H1 (cell line): ENCODE measurements around the gene PTPRT. TPM values are rescaled to one million over a fixed set of nuclear protein-coding genes. Genes with fewer than 3 reads are reported as not detected.

Experiments
- CTCF ChIA-PET: fragments of 300-600 bp; sonication (Branson Sonifier 250); formaldehyde crosslinking; loops from one replicate; lab custom pipeline; 2021; ENCODE audit not compliant: partially characterized antibody; lab: Charles Lee
- POLR2A ChIA-PET: fragments of 300-600 bp; sonication (Branson Sonifier 250); formaldehyde crosslinking; loops from one replicate; lab custom pipeline; 2021; ENCODE audit warnings: inconsistent platforms; ENCODE audit not compliant: partially characterized antibody; lab: Charles Lee
- DNase-seq, 2 experiments: peaks; one replicate each; pipeline versions ENCODE4 v3.0.0 to v3.0.0-alpha.2; 2010 to 2022; ENCODE audit warnings: low spot score in 2 of 2, low read depth in 1 of 2, mixed read lengths in 1 of 2
- FAIRE-seq: peaks from 2 replicates; lab custom pipeline; 2011; peaks lifted over from hg19 to GRCh38; lab: Jason Lieb, UNC
- H2AFZ ChIP-seq: 2 replicates; pipeline ENCODE4 v1.8.1; 2012; ENCODE audit warnings: low read length, inconsistent platforms
- H2AK5ac ChIP-seq: 2 replicates; pipeline ENCODE4 v1.6.1; 2013; ENCODE audit warnings: low read depth, low read length
- H2BK120ac ChIP-seq: replicated peaks from 2 replicates; pipeline ENCODE3; 2013; ENCODE audit warnings: low read depth, low read length, inconsistent platforms
- H2BK12ac ChIP-seq: 2 replicates; pipeline ENCODE4 v1.6.1; 2013; ENCODE audit warnings: low read depth, low read length
- H2BK15ac ChIP-seq: 2 replicates; pipeline ENCODE4 v1.6.1; 2013; ENCODE audit warnings: low read length
- H2BK20ac ChIP-seq: 2 replicates; pipeline ENCODE4 v1.6.1; 2013; ENCODE audit warnings: low read length
- H2BK5ac ChIP-seq: 2 replicates; pipeline ENCODE4 v1.6.1; 2013; ENCODE audit warnings: low read depth, low read length
- H3K14ac ChIP-seq: 2 replicates; pipeline ENCODE4 v1.6.1; 2013; ENCODE audit warnings: inconsistent platforms; ENCODE audit not compliant: insufficient read length
- H3K18ac ChIP-seq: 2 replicates; pipeline ENCODE4 v1.6.1; 2013; ENCODE audit warnings: low read length; ENCODE audit errors: extremely low read depth
- H3K23ac ChIP-seq: 2 replicates; pipeline ENCODE4 v1.6.1; 2013; ENCODE audit warnings: inconsistent platforms; ENCODE audit not compliant: insufficient read length
- H3K23me2 ChIP-seq: 2 replicates; pipeline ENCODE4 v1.6.1; 2013; ENCODE audit warnings: low read depth, low read length
- H3K27ac ChIP-seq: 2 replicates; pipeline ENCODE4 v1.6.1; 2011; ENCODE audit warnings: low read depth, low read length, inconsistent platforms
- H3K27me3 ChIP-seq, 4 experiments: replicated peaks in 1 of 4; 1 replicate in 1 of 4; 2 replicates in 3 of 4; pipeline versions ENCODE4 v1.6.1 to v1.8.1; 2011 to 2013; ENCODE audit warnings: low read length in 3 of 4, mild to moderate bottlenecking in 3 of 4, inconsistent platforms in 2 of 4, mixed read lengths in 2 of 4, moderate library complexity in 1 of 4; ENCODE audit not compliant: control insufficient read depth in 3 of 4, insufficient read depth in 3 of 4; ENCODE audit errors: extremely low read depth in 1 of 4
- H3K36me3 ChIP-seq, 4 experiments: 2 replicates each; pipeline versions ENCODE4 v1.6.1 to v1.8.1; 2011 to 2013; ENCODE audit warnings: mild to moderate bottlenecking in 4 of 4, low read length in 3 of 4, moderate library complexity in 2 of 4, control low read depth in 1 of 4, inconsistent platforms in 1 of 4; ENCODE audit not compliant: insufficient read depth in 4 of 4, control insufficient read depth in 2 of 4
- H3K4ac ChIP-seq: replicated peaks from 2 replicates; pipeline ENCODE3; 2013; ENCODE audit warnings: low read length, low read depth, mixed read lengths, inconsistent platforms; ENCODE audit not compliant: insufficient read length
- H3K4me1 ChIP-seq, 4 experiments: replicated peaks in 1 of 4; 1 replicate in 1 of 4; 2 replicates in 3 of 4; pipeline versions ENCODE4 v1.6.1 to v1.8.1; 2011 to 2013; ENCODE audit warnings: low read length in 3 of 4, inconsistent platforms in 2 of 4, mixed read lengths in 1 of 4; ENCODE audit not compliant: insufficient read depth in 4 of 4, control insufficient read depth in 3 of 4
- H3K4me2 ChIP-seq, 2 experiments: 2 replicates each; pipeline versions ENCODE4 v1.6.1 to v1.8.1; 2011 to 2013; ENCODE audit warnings: low read depth in 2 of 2, low read length in 2 of 2, control low read depth in 1 of 2, inconsistent platforms in 1 of 2, mild to moderate bottlenecking in 1 of 2; ENCODE audit not compliant: insufficient read depth in 1 of 2
- H3K4me3 ChIP-seq, 4 experiments: fragments of 200-600, 300-600 bp in 1 of 4; sonication (generic), shearing (Covaris generic), sonication (Bioruptor Twin) in 1 of 4; 2 replicates each; pipeline versions ENCODE4 v1.5.1 to v1.8.1; 2011 to 2016; ENCODE audit warnings: low read length in 4 of 4, low read depth in 3 of 4, control low read depth in 2 of 4, inconsistent platforms in 2 of 4, mild to moderate bottlenecking in 2 of 4, mixed read lengths in 1 of 4, moderate library complexity in 1 of 4; ENCODE audit not compliant: insufficient read depth in 2 of 4; ENCODE audit errors: extremely low read depth in 1 of 4
- H3K56ac ChIP-seq: replicated peaks from 2 replicates; pipeline ENCODE3; 2013; ENCODE audit warnings: low read depth, mild to moderate bottlenecking, mixed read lengths, low read length, inconsistent platforms; ENCODE audit not compliant: insufficient read length
- H3K79me1 ChIP-seq: 2 replicates; pipeline ENCODE4 v1.6.1; 2013; ENCODE audit warnings: low read depth, low read length, control low read depth
- H3K79me2 ChIP-seq, 2 experiments: 2 replicates each; pipeline versions ENCODE4 v1.6.1 to v1.8.1; 2012 to 2013; ENCODE audit warnings: low read length in 2 of 2, mild to moderate bottlenecking in 2 of 2, inconsistent platforms in 1 of 2; ENCODE audit not compliant: insufficient read depth in 2 of 2, control insufficient read depth in 1 of 2
- H3K9ac ChIP-seq, 4 experiments: replicated peaks in 1 of 4; 1 replicate in 1 of 4; 2 replicates in 3 of 4; pipeline versions ENCODE4 v1.6.1 to v1.8.1; 2011 to 2013; ENCODE audit warnings: low read depth in 3 of 4, low read length in 3 of 4, control low read depth in 2 of 4, mild to moderate bottlenecking in 2 of 4, moderate library complexity in 2 of 4, inconsistent platforms in 1 of 4; ENCODE audit errors: extremely low read depth in 1 of 4
- H3K9me3 ChIP-seq, 2 experiments: 2 replicates each; pipeline versions ENCODE4 v1.6.1 to v1.8.1; 2012 to 2013; ENCODE audit warnings: mild to moderate bottlenecking in 2 of 2, moderate library complexity in 2 of 2, control low read depth in 1 of 2, inconsistent platforms in 1 of 2, low read depth in 1 of 2, low read length in 1 of 2, mixed read lengths in 1 of 2; ENCODE audit not compliant: insufficient read depth in 2 of 2
- H4K20me1 ChIP-seq, 2 experiments: replicated peaks in 1 of 2; 2 replicates each; pipeline versions ENCODE3 to v1.8.1; 2011 to 2013; ENCODE audit warnings: inconsistent platforms in 2 of 2, low read length in 2 of 2, mild to moderate bottlenecking in 1 of 2; ENCODE audit not compliant: insufficient read depth in 2 of 2, control insufficient read depth in 1 of 2
- H4K5ac ChIP-seq: 2 replicates; pipeline ENCODE4 v1.6.1; 2013; ENCODE audit warnings: low read length, low read depth, mixed read lengths, inconsistent platforms; ENCODE audit not compliant: insufficient read length
- H4K8ac ChIP-seq: 2 replicates; pipeline ENCODE4 v1.8.0; 2013; ENCODE audit warnings: mild to moderate bottlenecking, moderate library complexity, low read length, inconsistent platforms; ENCODE audit not compliant: insufficient read depth; ENCODE audit errors: extremely low read depth
- H4K91ac ChIP-seq: replicated peaks from 2 replicates; pipeline ENCODE3; 2013; ENCODE audit warnings: low read length, mixed read lengths, inconsistent platforms; ENCODE audit not compliant: insufficient read length
- CBX5 ChIP-seq: fragments of 300-800, 300-1000 bp; sonication (generic); IDR thresholded peaks from 2 replicates; pipeline ENCODE4 v1.7.1; 2016; ENCODE audit warnings: antibody characterized with exemption, low read length, low read depth
- CTBP2 ChIP-seq: IDR thresholded peaks from 2 replicates; pipeline ENCODE4 v1.7.0; 2011; ENCODE audit warnings: borderline replicate concordance, mild to moderate bottlenecking, moderate library complexity, mixed read lengths, low read length; ENCODE audit not compliant: insufficient read depth, insufficient read length
- EGR1 ChIP-seq: IDR thresholded peaks from 2 replicates; pipeline ENCODE4 v1.6.1; 2011; ENCODE audit warnings: low read depth, low read length, borderline replicate concordance
- EP300 ChIP-seq, 2 experiments: IDR thresholded peaks; 1 replicate in 1 of 2; 2 replicates in 1 of 2; pipeline ENCODE4 v1.6.1; 2011 to 2012; ENCODE audit warnings: low read depth in 2 of 2, low read length in 2 of 2, mild to moderate bottlenecking in 2 of 2, borderline replicate concordance in 1 of 2, inconsistent platforms in 1 of 2, moderate library complexity in 1 of 2
- EZH2 ChIP-seq: fragments of 200-600 bp; sonication (generic); IDR thresholded peaks from 2 replicates; pipeline ENCODE4 v1.7.1; 2012; ENCODE audit warnings: low read depth, mild to moderate bottlenecking, moderate library complexity, low read length, inconsistent platforms; ENCODE audit not compliant: severe bottlenecking
- MAFK ChIP-seq: IDR thresholded peaks from 2 replicates; pipeline ENCODE4 v1.6.1; 2012; ENCODE audit warnings: low read depth, mild to moderate bottlenecking, improper control_type of control experiment, low read length
- NANOG ChIP-seq: IDR thresholded peaks from 2 replicates; pipeline ENCODE4 v1.6.1; 2011; ENCODE audit warnings: low read length, low read depth, mild to moderate bottlenecking, inconsistent platforms; ENCODE audit not compliant: insufficient read depth, poor library complexity, severe bottlenecking
- POU5F1 ChIP-seq: IDR thresholded peaks from 2 replicates; pipeline ENCODE4 v1.6.1; 2011; ENCODE audit warnings: low read depth, mild to moderate bottlenecking, low read length, moderate library complexity
- SIX5 ChIP-seq: IDR thresholded peaks from 2 replicates; pipeline ENCODE4 v1.6.1; 2011; ENCODE audit warnings: mild to moderate bottlenecking, low read depth, low read length
- TEAD4 ChIP-seq: IDR thresholded peaks from 2 replicates; pipeline ENCODE4 v1.6.1; 2012; ENCODE audit warnings: low read depth, low read length, inconsistent platforms, mixed read lengths
- YY1 ChIP-seq: IDR thresholded peaks from 2 replicates; pipeline ENCODE4 v1.6.1; 2011; ENCODE audit warnings: low read depth, mild to moderate bottlenecking, low read length
- ZNF274 ChIP-seq: IDR thresholded peaks from 2 replicates; pipeline ENCODE4 v1.7.0; 2012; ENCODE audit warnings: low read length, borderline replicate concordance; ENCODE audit errors: extremely low read depth
- WGBS, 2 experiments: shearing (Covaris generic) in 1 of 2; methylation state at CpG; one replicate each; pipeline versions ENCODE4 v1.1.6 to v1.1.7; 2013 to 2015; ENCODE audit warnings: low lambda C conversion rate in 2 of 2, mixed read lengths in 2 of 2, inconsistent platforms in 1 of 2, low coverage in 1 of 2, missing lambda C conversion rate in 1 of 2; ENCODE audit not compliant: insufficient replicate concordance in 2 of 2, insufficient coverage in 1 of 2, insufficient read length in 1 of 2; ENCODE audit errors: extremely low coverage in 1 of 2, missing lambda C conversion rate in 1 of 2; 5-methylcytosine and 5-hydroxymethylcytosine counted together
- polyA plus RNA-seq, 7 experiments: library from polyadenylated mRNA; depleted of rRNA in 3 of 7; stranded (reverse) in 5 of 7; unstranded in 2 of 7; fragments of >200 nt in 5 of 7; fragments of 200-250 nt in 2 of 7; gene quantifications; 1 replicate in 5 of 7; 2 replicates in 1 of 7; 4 replicates in 1 of 7; pipeline versions ENCODE4 v1.2.1 to v1.2.3, GENCODE V29; 2011 to 2013; ENCODE audit warnings: missing spikeins in 2 of 7, mixed read lengths in 2 of 7
- total RNA-seq: library from RNA; stranded (reverse); fragmentation: NEBNext Ultra II Directional; extraction: Animal tissue kit (Norgen Biotek cat#: 25700); gene quantifications from 2 replicates; pipeline ENCODE4 v1.2.1, GENCODE V29; 2021
- TF ChIP-seq, protein P1 (sequence below): IDR thresholded peaks from 2 replicates; pipeline ENCODE4 v1.6.1; 2012; ENCODE audit warnings: inconsistent platforms

The PTPRT gene
- total and polyA plus RNA-seq, 2 of the 8 experiments (the other 6 are each of a cell fraction or from before 2014, with no cell fraction given), result 0.33 to 1.8 TPM

DNA sequence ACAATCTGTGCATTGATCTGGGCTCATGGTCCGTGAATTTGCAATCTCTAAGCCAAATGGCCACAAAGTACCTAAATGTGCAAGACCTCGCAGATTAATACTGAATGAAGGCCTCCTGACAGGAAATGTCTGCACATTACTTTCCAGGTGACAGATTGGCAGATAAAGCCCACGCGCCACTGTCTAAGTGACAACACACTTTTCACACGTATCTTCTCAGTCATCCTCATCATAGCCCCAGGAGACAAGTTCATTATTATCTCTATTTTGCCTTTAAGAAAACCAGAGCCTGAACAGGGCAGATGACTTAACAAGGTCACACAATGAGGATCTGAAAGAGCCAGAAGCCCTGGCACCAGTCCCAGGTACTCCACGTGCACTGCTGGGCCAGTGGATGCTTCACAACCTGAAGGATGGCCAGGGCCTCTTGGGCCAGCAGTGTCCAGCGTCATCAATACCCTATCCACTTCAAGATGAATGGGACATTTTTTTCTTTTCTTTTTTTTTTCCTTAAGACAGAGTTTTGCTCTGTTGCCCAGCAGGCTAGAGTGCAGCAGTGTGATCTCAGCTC is 266.3 kb downstream of the PTPRT start:
- no peak overlapping the region for H3K27ac ChIP-seq
- TF ChIP-seq EZH2, result no peak
- no peak for TF ChIP-seq CBX5
- no peak for TF ChIP-seq NANOG
- TF ChIP-seq YY1, result no peak
- no peak for TF ChIP-seq MAFK
- TF ChIP-seq, protein P1, sequence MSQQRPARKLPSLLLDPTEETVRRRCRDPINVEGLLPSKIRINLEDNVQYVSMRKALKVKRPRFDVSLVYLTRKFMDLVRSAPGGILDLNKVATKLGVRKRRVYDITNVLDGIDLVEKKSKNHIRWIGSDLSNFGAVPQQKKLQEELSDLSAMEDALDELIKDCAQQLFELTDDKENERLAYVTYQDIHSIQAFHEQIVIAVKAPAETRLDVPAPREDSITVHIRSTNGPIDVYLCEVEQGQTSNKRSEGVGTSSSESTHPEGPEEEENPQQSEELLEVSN, result no peak
- no peak for TF ChIP-seq POU5F1
- TF ChIP-seq EGR1, result no peak
- TF ChIP-seq SIX5, result no peak
- no peak for TF ChIP-seq EP300 (IDR thresholded peaks at IDR 0.05; ENCODE audit: borderline replicate concordance in 1 of 2, low read depth in 2 of 2, low read length in 2 of 2)
- no peak for TF ChIP-seq CTBP2
- TF ChIP-seq ZNF274, result no peak
- no peak for TF ChIP-seq TEAD4

More for the DNA sequence above, 266.3 kb downstream of the PTPRT start:
- Histone ChIP-seq H4K5ac (no peak overlapping the region), H3K4me3 (no peak overlapping the region), H4K20me1 (peaks cover 0 to 4% of the 10 kb centered on the region in 2 experiments), H3K4me2 (no peak overlapping the region), H3K23me2 (no peaks in the 10 kb centered on the region), H2AK5ac (no peak overlapping the region), H4K91ac (no peak overlapping the region), H3K36me3 (no peaks in the 10 kb centered on the region), H3K4ac (no peak overlapping the region), H3K27me3 (no peaks in the 10 kb centered on the region), H3K79me2 (no peaks in the 10 kb centered on the region), H3K9me3 (no peaks in the 10 kb centered on the region), H2BK120ac (no peak overlapping the region), H3K14ac (no peak overlapping the region), H3K4me1 (no peaks in the 10 kb centered on the region), H2AFZ (no peak overlapping the region), H3K56ac (no peak overlapping the region), H4K8ac (no peak overlapping the region), H2BK15ac (no peak overlapping the region), H3K23ac (no peak overlapping the region), H2BK12ac (no peak overlapping the region), H3K9ac (no peak overlapping the region), H2BK5ac (no peak overlapping the region), H2BK20ac (no peak overlapping the region), H3K18ac (no peak overlapping the region), H3K79me1 (no peaks in the 10 kb centered on the region)
- DNase-seq (no peak), FAIRE-seq (no peak)
- ChIA-PET POLR2A (no interaction called here), CTCF (no interaction called here)
- WGBS, 2 experiments, result 95% methylated on average over 7 of the region's 7 CpGs; no CpG with 5 or more reads in 1 of the 2 experiments
